GM18519 (cell line): ENCODE measurements around the gene GDF7.

Experiments
- ATAC-seq: cut with Tn5 transposase; IDR thresholded peaks from one replicate; pipeline ENCODE4 v1.9.1; 2021; ENCODE audit warnings: mild to moderate bottlenecking, moderate library complexity; ENCODE audit not compliant: unreplicated experiment, low FRiP score

GDF7 gene

GRCh38 chr2:20642055-20642971 is 24.6 kb upstream of the GDF7 start:
- peak; percentile 90 for ATAC-seq

- no peak for ATAC-seq
Observed at GRCh38 chr2:20643060-20643459, 23.9 kb upstream of the GDF7 start.

DNA sequence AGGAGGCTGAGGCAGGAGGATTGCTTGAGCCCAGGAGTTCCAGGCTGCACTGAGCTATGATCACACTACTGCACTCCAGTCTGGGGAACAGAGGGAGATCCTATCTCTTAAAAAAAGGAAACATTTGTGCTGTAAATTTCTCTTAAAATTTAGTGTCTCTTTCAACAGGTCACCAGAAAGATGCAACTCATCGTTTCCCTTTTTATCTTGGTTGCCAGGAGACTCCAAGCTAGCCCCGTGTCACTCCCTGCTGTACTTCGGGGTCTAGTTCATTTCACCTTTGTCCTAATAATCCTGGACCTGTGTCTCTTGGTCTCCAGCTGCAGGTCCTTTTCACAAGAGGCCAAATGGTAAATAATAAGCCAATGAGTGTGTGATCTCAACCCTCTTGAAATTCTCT is 23.1 kb upstream of the GDF7 start:
- ATAC-seq = no peak

DNA sequence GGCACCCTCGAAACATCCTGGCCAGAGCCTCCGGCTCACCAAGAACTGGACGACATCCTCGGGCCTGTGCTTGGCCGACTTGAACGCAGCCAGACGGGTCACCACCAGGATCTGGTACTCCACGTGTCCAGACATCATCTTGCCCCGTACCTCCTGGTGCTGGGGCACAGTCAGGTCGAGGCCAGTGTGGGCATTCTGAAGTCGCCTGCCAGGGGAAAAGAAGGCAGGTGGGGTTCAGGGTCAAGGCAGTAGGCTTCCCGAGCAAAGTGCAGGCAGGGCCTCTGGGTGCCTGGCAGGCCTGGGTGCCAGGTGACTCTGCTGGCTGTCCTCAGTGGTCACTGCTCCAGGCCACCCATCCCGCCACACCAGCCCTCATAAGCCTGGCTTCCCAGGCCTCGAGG is 21.6 kb upstream of the GDF7 start:
- ATAC-seq = no peak

- no peak for ATAC-seq
Observed at GRCh38 chr2:20645761-20646160, 21.2 kb upstream of the GDF7 start.

DNA sequence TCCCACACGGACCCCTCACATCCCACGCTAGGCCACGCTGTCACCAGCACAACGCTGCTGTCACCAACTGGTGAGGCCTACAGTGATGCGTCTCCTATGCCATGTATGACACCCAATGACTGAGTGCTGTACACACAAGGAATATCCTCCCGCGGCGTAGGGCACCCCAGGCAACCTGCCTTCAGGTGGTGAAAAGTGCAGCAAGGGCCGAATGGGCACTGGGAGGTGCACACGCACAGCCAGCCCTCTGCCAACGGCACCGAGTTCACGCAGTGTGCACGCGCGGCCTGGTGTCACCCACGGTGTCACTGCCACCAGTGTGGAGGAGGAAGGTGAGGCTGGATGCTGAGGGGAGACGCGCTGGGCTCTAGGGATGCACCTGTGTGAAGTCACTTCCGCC is 20.5 kb upstream of the GDF7 start:
- ATAC-seq = no peak

- no peak for ATAC-seq
Observed at GRCh38 chr2:20647211-20647610, 19.7 kb upstream of the GDF7 start.

DNA sequence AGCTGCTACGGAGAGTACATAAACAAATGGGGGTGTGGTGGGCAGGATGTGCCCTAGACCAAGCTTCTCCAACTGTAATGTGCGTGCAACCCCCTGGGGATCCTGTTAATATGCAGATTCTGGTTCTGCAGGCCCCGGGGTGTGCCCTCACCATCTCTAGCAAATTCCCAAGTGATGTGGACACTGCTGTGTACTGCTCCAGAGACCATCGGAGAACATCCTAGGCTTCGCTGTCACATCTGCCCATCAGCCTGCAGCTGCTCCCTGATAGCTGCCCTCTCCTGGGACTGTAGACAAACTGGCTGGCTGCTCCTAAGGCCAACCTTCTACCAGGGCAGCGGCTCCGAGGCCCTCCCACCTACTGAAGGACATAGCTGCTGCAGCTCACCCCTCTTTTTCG is 19.2 kb upstream of the GDF7 start:
- ATAC-seq = no peak

GRCh38 chr2:20648206-20648605 is 18.7 kb upstream of the GDF7 start:
- no peak for ATAC-seq

GRCh38 chr2:20648831-20649230 is 18.1 kb upstream of the GDF7 start:
- ATAC-seq = no peak

- ATAC-seq = no peak
Observed at GRCh38 chr2:20649576-20649975, 17.4 kb upstream of the GDF7 start.

DNA sequence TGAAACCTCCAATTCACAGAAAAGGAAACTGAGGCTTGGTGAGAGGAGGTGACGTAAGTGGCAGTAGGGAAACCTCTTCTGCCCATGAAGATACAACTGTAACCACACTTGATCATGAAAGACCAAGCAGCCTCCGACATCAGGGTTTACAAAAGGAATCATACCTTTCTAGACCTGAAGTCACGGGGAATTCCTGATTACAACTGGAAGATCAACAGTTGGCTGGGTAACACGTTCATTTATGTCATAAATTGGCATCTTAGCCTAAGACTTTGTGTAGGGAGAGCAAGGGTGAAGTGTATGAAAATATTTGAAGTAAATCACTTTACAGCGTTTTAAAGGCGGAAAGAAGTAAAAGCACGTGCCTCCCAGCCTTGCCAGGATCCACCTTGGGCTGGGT is 17.0 kb upstream of the GDF7 start:
- ATAC-seq = no peak

DNA sequence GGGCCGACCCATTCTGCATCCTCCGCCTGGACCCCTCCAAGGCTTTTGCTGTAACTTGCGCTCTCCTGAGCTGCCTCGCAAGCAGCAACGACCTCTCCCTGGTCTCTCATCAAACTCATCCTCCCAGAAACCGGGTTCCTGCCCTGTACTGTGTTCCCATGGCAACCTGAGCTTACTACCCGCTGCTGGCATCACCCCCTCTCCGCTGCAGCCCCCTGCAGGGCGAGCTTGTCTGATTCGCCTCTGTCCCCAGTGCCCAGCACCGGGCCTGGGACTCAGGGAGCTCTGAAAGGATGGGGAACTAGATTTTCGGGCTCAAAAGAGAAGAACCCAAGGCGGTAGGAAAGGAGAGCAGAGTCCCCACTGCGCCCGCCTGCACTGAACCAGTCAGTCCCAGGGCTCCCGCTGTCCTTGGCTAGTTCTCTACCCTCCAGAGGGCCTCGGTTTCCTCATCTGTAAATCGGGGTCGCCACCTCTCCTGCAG is 16.5 kb upstream of the GDF7 start:
- ATAC-seq = no peak

- peak; percentile 94 for ATAC-seq
Observed at GRCh38 chr2:20650877-20651730, 15.8 kb upstream of the GDF7 start, which contains the start of gene HS1BP3. Gene HS1BP3 (minus strand): TSS chr2:20651098. CDS start chr2:20651063, 35 bp downstream.

- ATAC-seq = no peak
Observed at GRCh38 chr2:20651731-20652099, 15.2 kb upstream of the GDF7 start.

- ATAC-seq = no peak
Observed at GRCh38 chr2:20652141-20652540, 14.8 kb upstream of the GDF7 start.

DNA sequence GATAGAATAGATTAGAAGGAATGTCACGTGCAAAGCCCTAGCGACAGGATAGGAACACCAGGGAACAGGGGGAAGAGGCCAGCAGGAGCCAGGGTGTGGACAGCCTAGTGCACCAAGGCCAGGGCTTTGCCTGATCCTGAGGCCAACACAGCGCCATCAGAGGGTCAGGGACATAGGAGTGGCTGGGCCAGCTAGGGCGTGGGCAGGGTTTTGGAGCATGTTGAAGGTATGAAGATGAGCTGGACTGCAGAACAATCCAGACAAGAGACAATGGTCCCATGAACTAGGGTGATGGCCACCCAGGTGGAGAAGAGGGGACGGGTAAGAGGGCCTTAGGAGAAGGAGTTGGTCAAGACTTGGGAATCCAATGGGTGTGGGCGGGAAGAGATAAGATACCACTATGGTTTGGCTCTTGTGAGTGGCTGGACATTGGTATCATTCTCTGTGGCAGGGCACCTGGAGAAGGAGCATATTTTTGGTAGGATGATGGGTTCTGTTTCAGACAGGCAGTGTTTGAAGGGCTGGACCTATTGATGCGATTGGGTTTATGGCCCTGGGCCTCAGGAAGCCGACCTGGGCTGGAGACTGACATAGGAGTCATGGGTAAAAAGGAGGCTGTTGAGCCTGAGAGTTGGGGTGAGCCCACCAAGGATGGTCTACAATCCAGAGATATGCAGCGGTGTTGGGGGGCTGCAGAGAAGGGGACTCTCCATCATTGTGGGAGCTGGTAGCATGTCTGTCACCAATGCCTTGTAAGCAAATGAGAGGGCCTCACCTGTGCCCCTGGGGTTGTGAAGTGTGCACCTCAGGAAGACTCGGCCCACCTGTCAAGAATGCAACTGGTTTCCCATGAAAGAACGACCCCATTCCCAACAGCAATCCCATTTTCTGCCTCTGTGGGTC is 14.0 kb upstream of the GDF7 start:
- no peak for ATAC-seq

- ATAC-seq = no peak
Observed at GRCh38 chr2:20653695-20654534, 13.0 kb upstream of the GDF7 start.

GRCh38 chr2:20654535-20654813 is 12.5 kb upstream of the GDF7 start:
- ATAC-seq = no peak

DNA sequence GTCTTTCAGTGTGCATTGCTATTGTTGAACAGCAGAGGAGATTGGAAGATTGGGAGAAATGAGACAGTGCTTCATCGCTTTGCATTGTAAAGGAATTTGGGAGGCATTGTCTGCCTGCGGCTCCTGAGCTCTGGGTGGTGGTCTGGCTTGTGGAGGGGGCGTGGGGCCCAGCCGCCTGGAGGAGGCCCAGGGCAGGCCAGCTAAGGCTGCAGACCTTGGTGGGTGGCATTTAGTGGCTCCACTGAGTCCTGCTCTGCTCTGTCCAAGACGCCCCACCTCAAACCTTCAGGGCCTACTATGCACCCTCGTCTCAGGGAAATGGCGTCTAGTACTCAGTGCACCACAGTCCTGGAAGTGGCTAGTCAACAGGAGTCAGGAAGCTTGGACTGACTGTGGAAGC is 10.4 kb upstream of the GDF7 start:
- no peak for ATAC-seq
